Measurements from ENCODE around the gene ADAMTS3. TPM values are rescaled to one million over a fixed set of nuclear protein-coding genes. Genes with fewer than 3 reads are reported as not detected.

ADAMTS3 gene
- total RNA-seq, 3 donors from 2014 or later = 0.17 to 0.57 (median 0.41) TPM

DNA sequence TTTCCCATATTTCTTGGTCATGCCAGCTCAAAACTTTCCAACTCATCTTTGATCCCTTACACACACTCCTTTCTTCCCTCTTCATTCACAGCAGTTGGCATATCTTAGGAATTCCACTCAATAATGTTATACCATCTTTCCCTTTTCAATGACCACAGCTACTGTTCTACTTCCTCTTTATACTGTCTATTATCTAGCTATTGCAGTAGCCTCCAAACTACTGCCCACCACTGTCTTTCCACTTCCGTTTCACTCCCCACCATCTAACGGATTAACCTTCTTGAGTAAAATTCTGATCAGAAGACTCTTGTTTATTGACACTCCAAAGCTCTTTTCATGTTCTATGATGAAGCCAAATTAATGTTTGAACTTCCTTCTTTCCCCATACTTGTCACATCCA is 55.8 kb downstream of the ADAMTS3 start:
- ATAC-seq (no peak), DNase-seq (no peak)
- H3K4me1 ChIP-seq (ENCODE audit: low read depth) = no peaks in the 10 kb centered on the region
- no peaks in the 10 kb centered on the region for H3K9me3 ChIP-seq
- intact Hi-C loops (cut with DNase I, micrococcal nuclease) = no loop called here
- TF ChIP-seq, protein P1, sequence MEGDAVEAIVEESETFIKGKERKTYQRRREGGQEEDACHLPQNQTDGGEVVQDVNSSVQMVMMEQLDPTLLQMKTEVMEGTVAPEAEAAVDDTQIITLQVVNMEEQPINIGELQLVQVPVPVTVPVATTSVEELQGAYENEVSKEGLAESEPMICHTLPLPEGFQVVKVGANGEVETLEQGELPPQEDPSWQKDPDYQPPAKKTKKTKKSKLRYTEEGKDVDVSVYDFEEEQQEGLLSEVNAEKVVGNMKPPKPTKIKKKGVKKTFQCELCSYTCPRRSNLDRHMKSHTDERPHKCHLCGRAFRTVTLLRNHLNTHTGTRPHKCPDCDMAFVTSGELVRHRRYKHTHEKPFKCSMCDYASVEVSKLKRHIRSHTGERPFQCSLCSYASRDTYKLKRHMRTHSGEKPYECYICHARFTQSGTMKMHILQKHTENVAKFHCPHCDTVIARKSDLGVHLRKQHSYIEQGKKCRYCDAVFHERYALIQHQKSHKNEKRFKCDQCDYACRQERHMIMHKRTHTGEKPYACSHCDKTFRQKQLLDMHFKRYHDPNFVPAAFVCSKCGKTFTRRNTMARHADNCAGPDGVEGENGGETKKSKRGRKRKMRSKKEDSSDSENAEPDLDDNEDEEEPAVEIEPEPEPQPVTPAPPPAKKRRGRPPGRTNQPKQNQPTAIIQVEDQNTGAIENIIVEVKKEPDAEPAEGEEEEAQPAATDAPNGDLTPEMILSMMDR (IDR thresholded peaks at IDR 0.05) = no peak
- H3K36me3 ChIP-seq (ENCODE audit: low read depth) = no peaks in the 10 kb centered on the region
- no peak overlapping the region for H3K4me3 ChIP-seq

DNA sequence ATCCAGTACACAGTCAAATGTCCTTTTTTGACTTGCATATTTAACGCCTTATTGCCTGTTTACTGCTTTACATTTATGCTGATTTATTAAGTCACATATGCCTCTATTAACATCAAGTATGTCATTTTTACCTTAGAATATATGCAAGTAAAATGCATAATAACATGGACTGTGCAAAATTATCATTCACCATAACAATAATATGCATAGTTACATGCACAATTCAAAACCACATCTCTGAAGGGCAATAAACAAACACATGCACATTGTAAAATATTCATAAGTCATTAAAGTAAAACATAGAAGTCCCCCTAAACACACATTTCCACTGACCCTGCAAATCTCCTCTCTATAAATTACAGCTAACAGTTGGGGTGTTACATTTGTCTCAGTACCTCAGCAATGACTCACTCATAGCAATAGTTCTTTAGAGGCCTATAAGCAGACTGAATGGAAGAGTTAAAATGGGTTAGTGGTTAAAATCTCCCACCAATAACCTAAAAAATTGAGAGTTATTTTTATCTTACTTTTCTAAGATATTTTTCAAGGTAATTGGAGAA is 61.1 kb downstream of the ADAMTS3 start:
- DNase-seq = no peak
- Histone ChIP-seq H3K4me3 (no peak overlapping the region), H3K36me3 (ENCODE audit: low read depth) (no peaks in the 10 kb centered on the region), H3K4me1 (ENCODE audit: low read depth) (no peaks in the 10 kb centered on the region), H3K9me3 (no peaks in the 10 kb centered on the region)
- ATAC-seq = no peak
- TF ChIP-seq, protein P1 (IDR thresholded peaks at IDR 0.05) = no peak
- intact Hi-C loops (cut with DNase I, micrococcal nuclease) = loop anchor here in 1 of 2 donors (10.0 kb wide), 1 partner anchor 507 kb away; no protein-coding TSS in a partner anchor

DNA sequence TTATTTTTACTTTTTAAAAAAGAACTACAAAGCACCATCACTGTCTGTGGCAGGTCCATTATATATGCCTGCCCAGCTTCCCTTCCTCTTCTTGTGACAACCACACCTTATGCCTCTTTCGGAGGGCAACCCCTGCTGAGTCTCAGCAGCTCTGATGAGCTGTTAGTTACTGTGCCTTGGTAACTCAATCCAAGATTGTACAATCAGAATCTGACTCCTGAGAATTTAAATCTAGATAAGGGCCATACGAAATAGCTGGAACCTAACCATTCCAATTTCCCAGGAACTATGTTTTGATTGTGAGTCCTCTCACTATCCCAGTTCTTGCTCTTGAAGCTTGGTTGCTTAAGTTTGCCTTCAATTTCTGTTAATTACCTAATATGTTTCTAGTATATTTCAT is 61.9 kb downstream of the ADAMTS3 start:
- ATAC-seq = no peak
- no peaks in the 10 kb centered on the region for H3K9me3 ChIP-seq
- H3K4me1 ChIP-seq (ENCODE audit: low read depth) = no peaks in the 10 kb centered on the region
- intact Hi-C loops (cut with DNase I, micrococcal nuclease) = loop anchor here in 1 of 2 donors (10.0 kb wide), 1 partner anchor 508 kb away; no protein-coding TSS in a partner anchor
- TF ChIP-seq, protein P1 (IDR thresholded peaks at IDR 0.05) = no peak
- H3K36me3 ChIP-seq (ENCODE audit: low read depth) = no peaks in the 10 kb centered on the region
- no peak overlapping the region for H3K4me3 ChIP-seq
- no peak for DNase-seq

DNA sequence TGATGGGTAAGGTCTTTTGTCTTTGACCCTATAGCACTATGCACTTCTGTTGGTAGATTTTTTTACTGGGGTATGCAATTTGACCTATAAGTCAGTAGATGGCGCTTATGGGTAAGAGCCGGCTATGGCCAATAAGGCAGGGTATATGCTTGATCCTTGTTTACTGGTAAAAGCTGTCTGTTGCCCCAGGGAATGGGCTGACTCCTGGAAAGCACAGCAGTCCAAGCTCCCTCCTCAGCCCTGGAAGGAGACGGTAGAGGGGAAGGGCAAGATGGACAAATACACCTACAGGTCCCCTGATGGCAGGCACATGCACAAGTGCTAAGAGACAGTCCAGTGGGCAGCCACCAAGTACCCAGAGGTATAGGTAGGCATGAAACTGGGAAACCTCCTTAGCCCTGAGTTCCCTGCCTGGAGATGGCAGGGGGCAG is 63.7 kb downstream of the ADAMTS3 start:
- Histone ChIP-seq H3K9me3 (no peaks in the 10 kb centered on the region), H3K4me3 (no peak overlapping the region), H3K4me1 (ENCODE audit: low read depth) (no peaks in the 10 kb centered on the region), H3K36me3 (ENCODE audit: low read depth) (no peaks in the 10 kb centered on the region)
- TF ChIP-seq, protein P1 (IDR thresholded peaks at IDR 0.05) = no peak
- ATAC-seq = peak; percentile 58
- DNase-seq = no peak
- intact Hi-C loops (cut with DNase I, micrococcal nuclease) = loop anchor here in 1 of 2 donors (10.0 kb wide), 1 partner anchor 509 kb away; no protein-coding TSS in a partner anchor

DNA sequence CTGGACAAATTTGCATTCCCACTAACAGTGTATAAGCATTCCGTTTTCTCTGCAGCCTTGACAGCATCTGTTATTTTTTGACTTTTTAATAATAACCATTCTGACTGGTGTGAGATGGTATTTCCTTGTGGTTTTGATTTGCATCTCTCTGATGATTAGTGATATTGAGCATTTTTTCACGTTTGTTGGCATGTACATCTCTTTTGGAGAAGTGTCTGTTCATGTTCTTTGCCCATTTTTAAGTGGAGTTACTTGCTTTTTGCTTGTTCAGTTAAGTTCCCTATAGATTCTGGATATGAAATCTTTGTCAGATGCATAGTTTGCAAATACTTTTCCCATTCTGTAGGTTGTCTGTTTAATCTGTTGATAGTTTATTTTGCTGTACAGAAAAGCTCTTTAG is 68.8 kb downstream of the ADAMTS3 start:
- no peaks in the 10 kb centered on the region for H3K4me1 ChIP-seq (ENCODE audit: low read depth)
- H3K9me3 ChIP-seq = no peaks in the 10 kb centered on the region
- no peak for DNase-seq
- no peak overlapping the region for H3K4me3 ChIP-seq
- no peak for ATAC-seq
- TF ChIP-seq, protein P1 (IDR thresholded peaks at IDR 0.05) = no peak
- intact Hi-C loops (cut with DNase I, micrococcal nuclease) = loop anchor here in 1 of 2 donors (10.0 kb wide), 1 partner anchor 515 kb away; no protein-coding TSS in a partner anchor
- H3K36me3 ChIP-seq (ENCODE audit: low read depth) = no peaks in the 10 kb centered on the region
